Measurements from ENCODE around the gene PIAS4. TPM values are rescaled to one million over a fixed set of nuclear protein-coding genes. Genes with fewer than 3 reads are reported as not detected.

PIAS4 gene
- total RNA-seq, 2 donors from 2014 or later, result 10.9 to 11.4 TPM

DNA sequence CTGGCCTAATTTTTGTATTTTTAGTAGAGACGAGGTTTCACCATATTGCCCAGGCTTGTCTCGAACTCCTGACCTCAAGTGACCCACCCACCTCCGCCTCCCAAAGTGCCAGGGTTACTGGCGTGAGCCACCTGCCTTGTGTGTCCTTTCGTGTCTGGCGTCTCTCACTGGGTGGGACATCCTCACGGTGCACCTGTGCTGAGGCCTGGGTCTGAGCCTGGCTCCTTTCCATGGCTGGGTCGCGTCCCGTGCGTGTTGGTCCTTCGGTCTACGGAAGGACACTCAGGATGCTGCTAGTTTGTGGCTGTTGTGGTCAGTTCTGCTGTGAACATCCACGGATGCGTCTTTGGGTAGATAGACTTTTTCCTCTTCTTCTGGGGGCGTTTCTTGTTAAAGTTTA, 19.6 kb downstream of the PIAS4 start:
- Histone ChIP-seq H3K9me3 (no peaks in the 10 kb centered on the region), H3K4me1 (peaks cover 0 to 8% of the 10 kb centered on the region in 2 donors), H3K27ac (no peak overlapping the region), H3K27me3 (no peaks in the 10 kb centered on the region), H3K4me3 (no peak overlapping the region), H3K36me3 (peaks cover 36% of the 10 kb centered on the region)
- TF ChIP-seq CTCF (IDR thresholded peaks at IDR 0.05), result no peak
- no peak for DNase-seq (ENCODE audit: low spot score)

GRCh38 chr19:4028334-4029246, 21.1 kb downstream of the PIAS4 start:
- H3K4me3 ChIP-seq, result no peak overlapping the region
- H3K27me3 ChIP-seq, result no peaks in the 10 kb centered on the region
- no peak overlapping the region for H3K27ac ChIP-seq
- H3K36me3 ChIP-seq, result peaks cover 50% of the 10 kb centered on the region
- H3K9me3 ChIP-seq, result no peaks in the 10 kb centered on the region
- no peak for TF ChIP-seq CTCF (IDR thresholded peaks at IDR 0.05)
- H3K4me1 ChIP-seq, result peaks cover 0 to 3% of the 10 kb centered on the region in 2 donors
- DNase-seq (ENCODE audit: low spot score), result no peak

- peaks cover 57% of the 10 kb centered on the region for H3K36me3 ChIP-seq
- H3K4me1 ChIP-seq, result no peaks in the 10 kb centered on the region
- H3K27me3 ChIP-seq, result no peaks in the 10 kb centered on the region
- H3K27ac ChIP-seq, result no peak overlapping the region
- no peak overlapping the region for H3K4me3 ChIP-seq
- no peaks in the 10 kb centered on the region for H3K9me3 ChIP-seq
- no peak for TF ChIP-seq CTCF (IDR thresholded peaks at IDR 0.05)
- DNase-seq (ENCODE audit: low spot score), result no peak
These were observed 21.7 kb downstream of the PIAS4 start for GRCh38 chr19:4029247-4029614.

- H3K27ac ChIP-seq, result no peak overlapping the region
- DNase-seq (ENCODE audit: low spot score), result no peak
- no peak for TF ChIP-seq CTCF (IDR thresholded peaks at IDR 0.05)
- H3K27me3 ChIP-seq, result no peaks in the 10 kb centered on the region
- peaks cover 55% of the 10 kb centered on the region for H3K36me3 ChIP-seq
- no peak overlapping the region for H3K4me3 ChIP-seq
- H3K4me1 ChIP-seq, result no peaks in the 10 kb centered on the region
- no peaks in the 10 kb centered on the region for H3K9me3 ChIP-seq
These were observed 23.0 kb downstream of the PIAS4 start for GRCh38 chr19:4030552-4030951.

GRCh38 chr19:4030981-4031380, 23.4 kb downstream of the PIAS4 start:
- TF ChIP-seq CTCF (IDR thresholded peaks at IDR 0.05), result no peak
- Histone ChIP-seq H3K9me3 (no peaks in the 10 kb centered on the region), H3K27ac (no peak overlapping the region), H3K4me1 (no peaks in the 10 kb centered on the region), H3K4me3 (no peak overlapping the region), H3K27me3 (no peaks in the 10 kb centered on the region), H3K36me3 (peaks cover 53% of the 10 kb centered on the region)
- DNase-seq (ENCODE audit: low spot score), result no peak

Data from right atrium auricular region (tissue), 2 donors.